GM12878 (cell line): ENCODE data around the gene DNAH8. TPM values are rescaled to one million over a fixed set of nuclear protein-coding genes. Genes with fewer than 3 reads are reported as not detected.
A peak's percentile ranks its signal among the peaks of the same experiment; 100 is the strongest.

Experiments used
- ATAC-seq: fragments of 200-7000 bp; cut with Tn5 transposase; 3 replicates; pipeline ENCODE4 v1.9.1; 2020; ENCODE audit warnings: mild to moderate bottlenecking, moderate library complexity
- BruUV-seq: library from RNA; stranded (reverse); fragments of 400-500 nt; replicated peaks from 2 replicates; lab custom pipeline; 2021; lab: Mats Ljungman, UMichigan
- CTCF ChIA-PET: fragments of 300-600 bp; sonication (Branson Sonifier 250); formaldehyde crosslinking; extraction: SDS; loops from one replicate; lab custom pipeline; 2021; ENCODE audit warnings: inconsistent platforms; lab: Yijun Ruan, JAX
- POLR2A ChIA-PET: fragments of 350-600 bp; formaldehyde crosslinking; extraction: SDS; loops from one replicate; lab custom pipeline; 2021; ENCODE audit warnings: inconsistent platforms; lab: Charles Lee
- RAD21 ChIA-PET: fragments of 300-600 bp; sonication (Branson Sonifier 250); formaldehyde crosslinking; loops from one replicate; lab custom pipeline; 2023; ENCODE audit warnings: antibody characterized with exemption; ENCODE audit not compliant: unreplicated experiment; lab: Charles Lee
- SMC1A ChIA-PET: fragments of 300-600 bp; sonication (Branson Sonifier 250); formaldehyde crosslinking; loops from one replicate; lab custom pipeline; 2023; ENCODE audit not compliant: unreplicated experiment, uncharacterized antibody; lab: Charles Lee
- DNase-seq: peaks from one replicate; pipeline ENCODE4 v3.0.0-alpha.2; 2011; ENCODE audit warnings: low read depth, low spot score
- FAIRE-seq: peaks from 3 replicates; lab custom pipeline; 2011; peaks lifted over from hg19 to GRCh38; lab: Jason Lieb, UNC
- H2AFZ ChIP-seq: 2 replicates; pipeline ENCODE4 v1.6.0; 2011; ENCODE audit warnings: low read depth, low read length, control low read depth; ENCODE audit not compliant: control insufficient read depth
- H3K27ac ChIP-seq: 2 replicates; pipeline ENCODE4 v1.5.1; 2011; ENCODE audit warnings: control low read depth; ENCODE audit not compliant: control insufficient read depth, insufficient read depth
- H3K27me3 ChIP-seq, 2 experiments: replicated peaks in 1 of 2; 2 replicates each; pipeline versions ENCODE4 v1.6.0 to v1.6.1; 2011; ENCODE audit warnings: low read length in 1 of 2; ENCODE audit not compliant: control insufficient read depth in 2 of 2, insufficient read depth in 2 of 2
- H3K36me3 ChIP-seq, 2 experiments: 2 replicates each; pipeline ENCODE4 v1.5.1; 2011; ENCODE audit warnings: low read length in 1 of 2; ENCODE audit not compliant: control insufficient read depth in 2 of 2, insufficient read depth in 2 of 2
- H3K4me1 ChIP-seq: 2 replicates; pipeline ENCODE4 v1.6.1; 2011; ENCODE audit warnings: mild to moderate bottlenecking, low read length, moderate library complexity, mixed read lengths; ENCODE audit not compliant: control insufficient read depth, insufficient read depth
- H3K4me2 ChIP-seq: 2 replicates; pipeline ENCODE4 v1.6.0; 2011; ENCODE audit warnings: control low read depth; ENCODE audit not compliant: control insufficient read depth, insufficient read depth
- H3K4me3 ChIP-seq: fragments of 200-600 bp; sonication (generic); 2 replicates; pipeline ENCODE4 v1.5.1; 2016
- H3K79me2 ChIP-seq: 2 replicates; pipeline ENCODE4 v1.6.0; 2011; ENCODE audit warnings: low read length; ENCODE audit not compliant: control insufficient read depth, insufficient read depth
- H3K9ac ChIP-seq: 2 replicates; pipeline ENCODE4 v1.8.0; 2011; ENCODE audit warnings: low read length, control low read depth, mixed read lengths; ENCODE audit not compliant: control insufficient read depth, insufficient read depth
- H3K9me3 ChIP-seq: replicated peaks from 3 replicates; pipeline ENCODE4 v1.5.1; 2011; ENCODE audit warnings: mild to moderate bottlenecking, low read length; ENCODE audit not compliant: control insufficient read depth, insufficient read depth
- H4K20me1 ChIP-seq: 2 replicates; pipeline ENCODE4 v1.6.0; 2011; ENCODE audit not compliant: control insufficient read depth, insufficient read depth
- EP300 ChIP-seq, 2 experiments: fragments of 150-350 bp in 1 of 2; IDR thresholded peaks; 2 replicates each; pipeline ENCODE4 v1.6.1; 2011 to 2012; ENCODE audit warnings: low read depth in 2 of 2, low read length in 2 of 2, borderline replicate concordance in 1 of 2, improper control_type of control experiment in 1 of 2, inconsistent platforms in 1 of 2; ENCODE audit not compliant: control insufficient read depth in 1 of 2
- GABPA ChIP-seq: IDR thresholded peaks from 2 replicates; pipeline ENCODE4 v1.6.1; 2014; ENCODE audit warnings: antibody characterized with exemption, low read depth, mild to moderate bottlenecking, inconsistent platforms
- IKZF1 ChIP-seq: fragments of 450-650 bp; conservative IDR thresholded peaks from 2 replicates; pipeline ENCODE4 v1.6.1; 2017; ENCODE audit warnings: antibody characterized with exemption, mild to moderate bottlenecking
- MXI1 ChIP-seq: fragments of 150-350 bp; IDR thresholded peaks from 2 replicates; pipeline ENCODE4 v1.6.1; 2011; ENCODE audit warnings: low read depth, mild to moderate bottlenecking, inconsistent platforms, low read length, improper control_type of control experiment
- MYC ChIP-seq: IDR thresholded peaks from 2 replicates; pipeline ENCODE4 v1.6.1; 2011; ENCODE audit warnings: mild to moderate bottlenecking, low read length, moderate library complexity, inconsistent platforms; ENCODE audit not compliant: insufficient read depth, insufficient replicate concordance, insufficient read length, severe bottlenecking
- NFIC ChIP-seq: IDR thresholded peaks from 2 replicates; pipeline ENCODE4 v1.6.1; 2012; ENCODE audit warnings: low read depth, mild to moderate bottlenecking, inconsistent platforms, low read length, moderate library complexity
- RELA ChIP-seq: fragments of 450-650 bp; IDR thresholded peaks from 2 replicates; pipeline ENCODE4 v1.8.0; 2014; ENCODE audit warnings: borderline replicate concordance; ENCODE audit not compliant: partially characterized antibody
- SRF ChIP-seq, 2 experiments: IDR thresholded peaks; 2 replicates each; pipeline ENCODE4 v1.6.1; 2011; ENCODE audit warnings: low read depth in 2 of 2, low read length in 2 of 2, mild to moderate bottlenecking in 1 of 2, moderate library complexity in 1 of 2
- TCF7 ChIP-seq: IDR thresholded peaks from 2 replicates; pipeline ENCODE4 v1.6.1; 2014; ENCODE audit warnings: antibody characterized with exemption, borderline replicate concordance
- WGBS: methylation state at CpG from one replicate; pipeline ENCODE4 v1.1.6; 2016; ENCODE audit warnings: low lambda C conversion rate; ENCODE audit not compliant: insufficient replicate concordance, insufficient coverage; ENCODE audit errors: missing lambda C conversion rate; 5-methylcytosine and 5-hydroxymethylcytosine counted together
- in situ Hi-C: fragments of 300-500 bp; cut with MboI; formaldehyde crosslinking; loops from 9 replicates; pipeline ENCODE4 v1.14.3; 2018; ENCODE audit warnings: mixed read lengths
- intact Hi-C: fragments of 100-400 bp; cut with micrococcal nuclease; formaldehyde crosslinking; loops from one replicate; pipeline ENCODE4 v1.14.2; 2022; ENCODE audit not compliant: unreplicated experiment
- polyA plus RNA-seq, 11 experiments: library from polyadenylated mRNA; depleted of rRNA in 4 of 11; unstranded in 6 of 11; stranded (reverse) in 5 of 11; fragments of >200 nt; fragmentation: Nextera tagmentation in 4 of 11; fragmentation: Illumina TruSeq in 1 of 11; extraction: Ambion mirVana in 4 of 11; extraction: Trizol in 1 of 11; gene quantifications; 1 replicate in 1 of 11; 2 replicates in 10 of 11; pipeline versions ENCODE4 v1.2.1 to v1.2.3, GENCODE V29; 2011 to 2016; ENCODE audit warnings: inconsistent platforms in 2 of 11, missing spikeins in 2 of 11, low read depth in 1 of 11
- total RNA-seq, 4 experiments: library from RNA; depleted of rRNA in 3 of 4; stranded (reverse); fragments of >200 nt in 3 of 4; fragmentation: Illumina TruSeq in 1 of 4; extraction: Trizol in 1 of 4; gene quantifications; 2 replicates each; pipeline versions ENCODE4 v1.2.1 to v1.2.3, GENCODE V29; 2013 to 2021
- TF ChIP-seq, protein P1 (sequence below): IDR thresholded peaks from 2 replicates; pipeline ENCODE4 v1.6.1; 2012; ENCODE audit warnings: mild to moderate bottlenecking, low read depth, low read length
- TF ChIP-seq, protein P2 (sequence below): IDR thresholded peaks from 2 replicates; pipeline ENCODE4 v1.6.1; 2011; ENCODE audit warnings: low read depth, mild to moderate bottlenecking, low read length, moderate library complexity, borderline replicate concordance; ENCODE audit errors: extremely low read depth
- TF ChIP-seq, protein P3 (sequence below): fragments of 450-650 bp; formaldehyde crosslinking; IDR thresholded peaks from 2 replicates; pipeline ENCODE4 v1.5.0; 2022; ENCODE audit warnings: mild to moderate bottlenecking, missing genetic modification characterization

DNAH8 gene
- total and polyA plus RNA-seq, 10 of the 15 experiments (the other 5 are each of a cell fraction or from before 2014, with no cell fraction given) = 0.02 to 0.34 (median 0.10) TPM; not detected in 3

DNA sequence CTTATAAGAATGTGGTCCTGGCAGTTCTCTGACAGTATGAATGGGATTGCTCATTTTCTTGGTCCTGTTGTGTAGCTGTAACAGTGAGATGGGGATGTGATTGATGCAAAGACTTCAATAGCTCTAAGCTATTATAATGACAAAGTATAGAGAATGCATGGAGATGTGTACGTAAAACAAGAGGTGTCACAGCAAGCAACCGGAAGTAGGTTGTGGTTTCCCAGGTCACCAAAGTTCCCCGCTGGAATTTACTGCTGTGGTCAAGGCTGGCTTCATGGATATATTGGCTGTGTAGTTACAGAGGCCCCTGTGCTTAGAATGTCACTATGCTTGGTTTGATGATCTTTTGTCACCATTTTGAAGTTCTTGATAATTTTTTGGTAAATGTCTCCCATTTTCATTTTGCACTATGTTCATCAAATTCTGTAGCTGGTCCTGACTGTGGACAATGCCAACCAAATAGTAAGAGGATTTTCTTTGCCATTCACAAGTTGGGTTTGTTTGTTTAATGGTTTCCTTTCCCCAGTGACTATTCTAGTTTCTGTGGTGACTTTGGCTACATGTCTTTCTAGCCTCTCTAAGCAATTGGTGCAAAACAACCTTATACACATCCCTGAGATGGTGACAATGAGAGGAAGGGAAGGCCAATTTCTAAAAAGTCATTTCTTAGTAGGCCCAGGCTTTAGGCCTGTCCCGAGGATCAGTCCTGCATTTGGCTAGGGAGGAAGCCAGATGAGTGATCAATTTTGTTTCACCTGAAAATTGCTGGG, 10.5 kb downstream of the DNAH8 start:
- H4K20me1 ChIP-seq = no peaks in the 10 kb centered on the region
- intact Hi-C loops = no loop called here
- 25% methylated on average over 4 of the region's 4 CpGs for WGBS
- in situ Hi-C loops = no loop called here
- FAIRE-seq (peak; percentile 80), ATAC-seq (peak; percentile 71)
- TF ChIP-seq RELA = no peak
- no peak for TF ChIP-seq GABPA
- TF ChIP-seq EP300 (IDR thresholded peaks at IDR 0.05; ENCODE audit: borderline replicate concordance in 1 of 2, control insufficient read depth in 1 of 2, low read depth in 2 of 2, low read length in 2 of 2) = no peak
- no peak for TF ChIP-seq TCF7
- TF ChIP-seq SRF (IDR thresholded peaks at IDR 0.05; ENCODE audit: low read depth in 2 of 2, low read length in 2 of 2) = no peak
- TF ChIP-seq, protein P1, sequence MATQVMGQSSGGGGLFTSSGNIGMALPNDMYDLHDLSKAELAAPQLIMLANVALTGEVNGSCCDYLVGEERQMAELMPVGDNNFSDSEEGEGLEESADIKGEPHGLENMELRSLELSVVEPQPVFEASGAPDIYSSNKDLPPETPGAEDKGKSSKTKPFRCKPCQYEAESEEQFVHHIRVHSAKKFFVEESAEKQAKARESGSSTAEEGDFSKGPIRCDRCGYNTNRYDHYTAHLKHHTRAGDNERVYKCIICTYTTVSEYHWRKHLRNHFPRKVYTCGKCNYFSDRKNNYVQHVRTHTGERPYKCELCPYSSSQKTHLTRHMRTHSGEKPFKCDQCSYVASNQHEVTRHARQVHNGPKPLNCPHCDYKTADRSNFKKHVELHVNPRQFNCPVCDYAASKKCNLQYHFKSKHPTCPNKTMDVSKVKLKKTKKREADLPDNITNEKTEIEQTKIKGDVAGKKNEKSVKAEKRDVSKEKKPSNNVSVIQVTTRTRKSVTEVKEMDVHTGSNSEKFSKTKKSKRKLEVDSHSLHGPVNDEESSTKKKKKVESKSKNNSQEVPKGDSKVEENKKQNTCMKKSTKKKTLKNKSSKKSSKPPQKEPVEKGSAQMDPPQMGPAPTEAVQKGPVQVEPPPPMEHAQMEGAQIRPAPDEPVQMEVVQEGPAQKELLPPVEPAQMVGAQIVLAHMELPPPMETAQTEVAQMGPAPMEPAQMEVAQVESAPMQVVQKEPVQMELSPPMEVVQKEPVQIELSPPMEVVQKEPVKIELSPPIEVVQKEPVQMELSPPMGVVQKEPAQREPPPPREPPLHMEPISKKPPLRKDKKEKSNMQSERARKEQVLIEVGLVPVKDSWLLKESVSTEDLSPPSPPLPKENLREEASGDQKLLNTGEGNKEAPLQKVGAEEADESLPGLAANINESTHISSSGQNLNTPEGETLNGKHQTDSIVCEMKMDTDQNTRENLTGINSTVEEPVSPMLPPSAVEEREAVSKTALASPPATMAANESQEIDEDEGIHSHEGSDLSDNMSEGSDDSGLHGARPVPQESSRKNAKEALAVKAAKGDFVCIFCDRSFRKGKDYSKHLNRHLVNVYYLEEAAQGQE = no peak
- TF ChIP-seq, protein P2, sequence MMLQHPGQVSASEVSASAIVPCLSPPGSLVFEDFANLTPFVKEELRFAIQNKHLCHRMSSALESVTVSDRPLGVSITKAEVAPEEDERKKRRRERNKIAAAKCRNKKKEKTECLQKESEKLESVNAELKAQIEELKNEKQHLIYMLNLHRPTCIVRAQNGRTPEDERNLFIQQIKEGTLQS = no peak
- TF ChIP-seq, protein P3, sequence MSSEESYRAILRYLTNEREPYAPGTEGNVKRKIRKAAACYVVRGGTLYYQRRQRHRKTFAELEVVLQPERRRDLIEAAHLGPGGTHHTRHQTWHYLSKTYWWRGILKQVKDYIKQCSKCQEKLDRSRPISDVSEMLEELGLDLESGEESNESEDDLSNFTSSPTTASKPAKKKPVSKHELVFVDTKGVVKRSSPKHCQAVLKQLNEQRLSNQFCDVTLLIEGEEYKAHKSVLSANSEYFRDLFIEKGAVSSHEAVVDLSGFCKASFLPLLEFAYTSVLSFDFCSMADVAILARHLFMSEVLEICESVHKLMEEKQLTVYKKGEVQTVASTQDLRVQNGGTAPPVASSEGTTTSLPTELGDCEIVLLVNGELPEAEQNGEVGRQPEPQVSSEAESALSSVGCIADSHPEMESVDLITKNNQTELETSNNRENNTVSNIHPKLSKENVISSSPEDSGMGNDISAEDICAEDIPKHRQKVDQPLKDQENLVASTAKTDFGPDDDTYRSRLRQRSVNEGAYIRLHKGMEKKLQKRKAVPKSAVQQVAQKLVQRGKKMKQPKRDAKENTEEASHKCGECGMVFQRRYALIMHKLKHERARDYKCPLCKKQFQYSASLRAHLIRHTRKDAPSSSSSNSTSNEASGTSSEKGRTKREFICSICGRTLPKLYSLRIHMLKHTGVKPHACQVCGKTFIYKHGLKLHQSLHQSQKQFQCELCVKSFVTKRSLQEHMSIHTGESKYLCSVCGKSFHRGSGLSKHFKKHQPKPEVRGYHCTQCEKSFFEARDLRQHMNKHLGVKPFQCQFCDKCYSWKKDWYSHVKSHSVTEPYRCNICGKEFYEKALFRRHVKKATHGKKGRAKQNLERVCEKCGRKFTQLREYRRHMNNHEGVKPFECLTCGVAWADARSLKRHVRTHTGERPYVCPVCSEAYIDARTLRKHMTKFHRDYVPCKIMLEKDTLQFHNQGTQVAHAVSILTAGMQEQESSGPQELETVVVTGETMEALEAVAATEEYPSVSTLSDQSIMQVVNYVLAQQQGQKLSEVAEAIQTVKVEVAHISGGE (CRISPR knock-in tag) = no peak
- no peak for TF ChIP-seq IKZF1
- TF ChIP-seq MXI1 = no peak
- TF ChIP-seq MYC = no peak
- no peak for TF ChIP-seq NFIC
- TF ChIP-seq, all 136 proteins: peak for 0
- SMC1A ChIA-PET = interaction anchor here (0.6 to 1.3 kb wide), 4 partner anchors 21 to 717 kb away, joined by 3 to 4 read pairs (median 3); no protein-coding TSS in a partner anchor
- peak; percentile 16 for DNase-seq
- CTCF ChIA-PET = no interaction called here
- H3K27ac ChIP-seq = no peak overlapping the region
- RAD21 ChIA-PET = no interaction called here
- no peak overlapping the region for H2AFZ ChIP-seq
- H3K9me3 ChIP-seq = no peaks in the 10 kb centered on the region
- H3K9ac ChIP-seq = no peak overlapping the region
- H3K4me3 ChIP-seq = no peak overlapping the region
- no peak overlapping the region for H3K4me2 ChIP-seq
- no peaks in the 10 kb centered on the region for H3K79me2 ChIP-seq
- no peaks in the 10 kb centered on the region for H3K27me3 ChIP-seq
- peaks cover 7% of the 10 kb centered on the region; the same call in 1 of the 2 replicates for H3K4me1 ChIP-seq
- BruUV-seq = no TSS peak
- H3K36me3 ChIP-seq = no peaks in the 10 kb centered on the region
- POLR2A ChIA-PET = no interaction called here
